Left renal cortex interstitium (tissue), 4 donors: ENCODE measurements around the gene COMTD1. TPM values are rescaled to one million over a fixed set of nuclear protein-coding genes. Genes with fewer than 3 reads are reported as not detected.

Experiments used
- DNase-seq, 4 donors: peaks; one replicate each; pipeline ENCODE4 v3.0.0-alpha.2; 2013; ENCODE audit warnings: low read depth in 4 of 4, low spot score in 2 of 4, missing footprints in 1 of 4
- polyA plus RNA-seq, 4 donors: library from polyadenylated mRNA; unstranded; fragments of 120-200 nt; gene quantifications; one replicate each; pipeline ENCODE4 v1.2.1, GENCODE V29; 2013; ENCODE audit not compliant: insufficient read length in 4 of 4

The COMTD1 gene
- 10 to 100 TPM in 2 of 4 donors, 1 to 10 TPM in 2; 4.0 to 14.7 (median 11.8) TPM for polyA plus RNA-seq

DNA sequence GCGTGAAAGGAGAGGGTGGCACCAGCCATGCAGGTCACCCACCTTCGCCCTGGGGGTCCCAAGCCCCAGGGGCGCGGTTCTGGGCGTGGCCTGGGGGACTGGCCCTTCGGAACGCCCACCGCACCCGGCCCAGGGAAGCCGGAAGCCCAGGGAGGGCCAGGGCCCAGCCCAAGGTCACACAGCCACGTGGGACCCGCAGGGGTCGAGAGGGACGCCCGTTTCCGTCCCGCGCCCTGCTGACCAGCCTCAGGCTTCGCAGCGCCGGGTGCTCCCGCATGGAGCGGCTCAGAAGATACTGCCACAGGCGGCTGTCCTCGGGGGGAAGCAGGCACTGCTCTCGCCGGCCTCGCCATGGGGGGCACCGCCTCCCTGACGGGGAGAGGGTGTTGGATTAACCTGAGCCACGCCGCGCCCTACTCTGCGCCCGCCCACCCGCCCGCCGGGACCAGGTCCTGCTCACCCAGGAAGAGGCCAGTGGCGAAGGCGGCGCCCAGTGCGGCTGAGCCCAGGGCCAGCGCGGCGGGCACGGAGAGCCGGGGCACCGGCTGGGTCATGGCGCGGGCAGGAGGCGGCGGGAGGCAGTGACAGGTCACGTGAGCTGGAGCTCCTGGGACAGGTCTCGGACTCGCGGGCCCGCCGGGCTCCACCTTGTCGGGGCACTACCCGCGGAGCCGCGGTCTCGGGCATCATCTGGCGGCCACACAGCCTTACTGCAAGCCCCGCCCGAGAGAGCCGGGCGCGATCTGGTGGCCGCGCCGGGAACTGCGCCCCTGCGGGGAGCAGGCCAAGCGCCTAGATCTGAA lies at the start of gene COMTD1:
Gene COMTD1, minus strand, starts transcription at position 583 of the 803 bp plus-strand sequence. Its CDS starts 29 bp downstream, at position 554.
- peak in 2 of 4 donors; percentile 75 to 81 for DNase-seq

DNA sequence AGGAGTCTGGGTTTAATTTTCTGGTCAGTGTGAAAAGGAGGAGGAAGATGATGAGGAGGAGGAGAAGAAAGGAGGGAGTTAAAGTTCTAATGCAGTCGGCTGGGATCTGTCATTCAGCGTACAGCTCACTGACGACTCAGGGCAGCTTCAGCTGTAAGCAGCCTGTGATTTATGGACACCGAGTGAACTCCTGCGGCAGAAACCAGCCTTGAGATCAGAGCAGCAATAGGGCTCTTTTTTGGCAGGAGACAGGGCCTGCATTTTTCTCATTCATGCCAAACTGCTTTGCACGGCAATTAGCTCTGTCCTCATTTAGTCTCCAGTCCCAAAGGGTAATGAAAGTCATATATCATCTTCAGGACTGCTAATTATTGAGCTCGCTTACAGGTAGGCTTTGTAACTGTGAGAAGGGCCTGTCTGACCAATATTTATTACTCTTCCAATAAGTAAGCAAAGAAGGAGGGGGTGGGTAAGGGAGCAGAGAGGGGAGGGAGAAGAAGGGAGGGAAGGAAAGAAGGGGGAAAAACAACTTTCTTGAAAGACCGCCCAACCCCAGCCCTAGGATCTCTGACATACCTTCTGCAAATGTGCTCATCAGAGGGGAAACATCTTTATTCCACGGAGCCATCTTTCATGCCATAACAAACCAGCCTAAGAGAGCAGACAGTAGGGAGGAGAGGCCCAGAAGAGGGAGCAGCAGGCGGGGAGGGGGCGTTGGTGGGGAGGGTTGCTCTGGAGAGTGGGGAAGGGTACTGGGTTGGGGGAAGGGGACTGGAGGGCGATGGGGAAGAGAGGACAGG lies 48.1 kb upstream of the COMTD1 start:
- DNase-seq, result peak; percentile 65 to 95 (median 90)

GRCh38 chr10:75283078-75283670 lies 47.4 kb upstream of the COMTD1 start:
- DNase-seq, result no peak

- no peak for DNase-seq
Measured at GRCh38 chr10:75281974-75282373, 46.2 kb upstream of the COMTD1 start.

DNA sequence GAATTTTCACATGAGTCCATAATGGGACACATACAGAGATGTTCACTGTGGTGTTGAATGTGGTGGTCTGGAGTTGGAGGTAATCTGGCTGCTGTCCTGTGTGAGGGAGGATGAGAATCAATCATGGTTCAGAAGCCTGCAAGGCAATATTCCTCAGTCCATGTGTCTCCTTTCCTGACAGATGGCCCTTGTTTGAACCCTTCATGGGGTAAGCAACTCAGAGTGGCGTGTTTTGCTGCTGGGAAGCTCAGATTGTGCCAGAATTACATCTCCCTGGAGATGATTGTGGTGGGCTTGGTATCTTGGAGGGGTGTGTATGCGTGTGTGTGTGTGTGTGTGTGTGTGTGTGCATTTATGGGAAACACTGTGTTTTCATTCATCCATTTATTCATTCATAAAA lies 44.5 kb upstream of the COMTD1 start:
- no peak for DNase-seq

- no peak for DNase-seq
Measured at GRCh38 chr10:75276069-75276872, 40.5 kb upstream of the COMTD1 start.

GRCh38 chr10:75272896-75273295 lies 37.1 kb upstream of the COMTD1 start:
- DNase-seq, result no peak

- no peak for DNase-seq
Measured at GRCh38 chr10:75272094-75272493, 36.3 kb upstream of the COMTD1 start.

DNA sequence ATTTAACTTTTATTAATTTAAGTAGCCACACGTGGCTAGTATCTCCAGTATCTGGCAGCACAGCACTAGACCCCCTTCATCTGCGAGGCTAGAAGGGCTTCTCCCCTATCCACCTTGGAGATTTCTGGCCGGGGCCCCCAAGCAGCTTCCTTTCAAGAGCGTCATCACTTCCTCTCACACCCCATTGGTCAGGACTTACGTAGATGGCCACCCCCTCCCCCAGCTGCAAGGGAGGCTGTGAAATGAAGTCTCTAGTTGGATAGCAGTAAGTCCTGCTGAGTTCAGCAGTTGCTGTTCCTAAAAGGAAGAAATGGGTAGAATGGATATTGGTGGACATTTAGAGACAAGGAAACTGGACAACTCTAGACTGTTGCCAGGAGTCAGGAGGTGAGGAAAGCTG lies 33.8 kb upstream of the COMTD1 start:
- DNase-seq, result no peak

GRCh38 chr10:75266945-75267344 lies 31.2 kb upstream of the COMTD1 start:
- DNase-seq, result no peak

DNA sequence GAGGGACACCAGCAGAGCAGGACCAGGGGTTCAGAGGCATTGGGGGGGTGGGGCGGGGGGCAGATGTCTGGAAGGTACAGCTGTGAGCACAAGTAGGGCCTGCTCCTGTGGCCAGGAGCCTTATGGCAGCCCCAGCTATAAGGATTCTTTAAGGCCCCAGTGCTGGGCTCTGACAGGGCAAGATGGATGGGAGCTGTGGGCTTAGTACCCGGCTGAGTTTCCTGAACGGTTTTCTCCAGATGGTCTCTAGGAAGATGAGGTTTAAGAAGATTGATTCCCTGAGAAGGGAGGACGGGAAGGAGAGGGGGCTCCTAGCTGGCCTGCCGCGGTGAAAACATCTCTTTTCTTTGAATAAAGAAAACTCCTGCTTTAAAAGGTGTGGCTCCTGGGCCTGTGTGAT lies 30.1 kb upstream of the COMTD1 start:
- no peak for DNase-seq

GRCh38 chr10:75263806-75264205 lies 28.0 kb upstream of the COMTD1 start:
- DNase-seq, result no peak

DNA sequence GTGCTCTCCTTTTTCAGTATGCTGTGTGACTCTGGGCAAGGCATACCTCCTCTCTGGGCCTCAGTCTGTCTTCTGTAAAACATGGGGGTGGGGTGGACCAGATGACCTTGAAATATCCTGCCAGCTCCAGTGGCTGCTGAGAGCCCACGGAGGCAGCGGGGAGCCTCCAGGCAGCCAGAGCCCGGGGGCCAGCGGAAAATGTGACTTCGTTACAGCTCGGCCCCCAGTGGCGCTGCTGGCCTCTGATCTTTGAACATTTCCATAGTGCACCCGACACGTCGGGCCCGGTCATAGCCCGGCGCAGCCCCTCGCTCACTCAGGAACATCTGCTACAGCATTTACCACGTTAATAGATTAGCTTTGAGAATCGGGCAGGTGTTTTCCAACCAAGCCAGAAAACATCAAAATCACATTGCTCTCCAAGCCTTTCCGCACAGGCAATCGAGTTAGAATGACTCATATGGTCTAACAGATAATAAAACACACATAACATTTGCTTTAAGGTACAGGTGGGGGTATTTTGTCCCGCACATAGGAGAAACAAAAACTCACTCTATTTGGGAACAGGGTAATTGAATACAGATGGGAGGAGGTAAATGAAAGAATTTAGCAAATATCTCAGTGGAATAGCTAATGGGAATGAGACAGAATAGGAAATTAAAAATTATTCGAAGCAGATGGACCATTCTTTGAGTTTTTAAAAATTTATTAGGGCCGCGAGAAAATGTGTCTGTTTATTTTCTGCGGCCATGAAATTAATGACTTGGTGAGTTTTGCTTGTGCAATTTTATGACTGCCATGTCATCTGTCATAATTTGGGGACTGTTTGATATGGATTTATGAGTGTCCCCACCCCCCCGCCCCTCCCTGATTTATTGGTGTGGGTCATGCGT lies 26.3 kb upstream of the COMTD1 start:
- DNase-seq, result no peak

- DNase-seq, result no peak
Measured at GRCh38 chr10:75260990-75261389, 25.2 kb upstream of the COMTD1 start.

GRCh38 chr10:75254739-75255138 lies 19.0 kb upstream of the COMTD1 start:
- DNase-seq, result no peak

DNA sequence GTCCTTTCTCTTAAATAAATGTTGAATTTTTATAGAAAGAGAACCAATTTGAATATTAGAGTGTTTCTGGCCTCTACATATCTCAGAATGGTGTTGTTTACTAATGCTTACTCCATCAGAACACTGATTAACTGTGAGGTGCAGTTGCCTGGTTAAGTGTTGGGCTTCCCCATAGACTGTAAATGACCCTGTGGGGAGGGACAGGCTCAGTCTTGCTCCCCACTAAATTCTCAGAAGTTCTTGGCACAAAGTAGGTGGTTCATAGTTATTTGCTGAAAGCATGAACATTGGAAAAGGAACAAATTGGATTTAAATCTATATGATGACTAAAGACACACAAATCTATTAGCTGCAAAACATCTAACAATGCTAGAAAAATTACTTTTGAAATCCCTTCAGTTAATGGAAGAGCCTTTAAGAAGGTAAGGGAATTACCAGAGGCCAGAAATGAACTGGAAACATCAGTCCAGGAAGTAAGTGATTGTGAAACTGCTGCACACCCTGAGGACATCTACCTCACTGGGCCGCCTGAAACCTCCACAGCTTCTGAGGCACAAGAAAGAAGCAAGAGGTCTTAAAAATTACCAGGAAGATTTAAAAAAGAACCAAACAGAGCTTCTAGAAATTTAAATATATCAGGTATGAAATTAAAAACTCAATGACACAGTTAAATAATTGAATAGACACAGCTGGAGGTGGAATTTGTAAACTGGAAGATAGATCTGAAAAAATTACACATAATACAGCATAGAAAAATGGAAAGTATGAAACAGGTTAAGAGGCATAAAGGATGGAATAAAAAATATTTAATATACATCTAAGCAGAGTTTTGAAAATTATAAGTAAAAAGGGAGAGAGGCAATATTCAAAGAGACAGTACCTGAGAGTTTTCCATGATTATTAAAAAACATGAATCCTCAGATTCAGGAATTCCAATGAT lies 17.8 kb upstream of the COMTD1 start:
- no peak for DNase-seq

DNA sequence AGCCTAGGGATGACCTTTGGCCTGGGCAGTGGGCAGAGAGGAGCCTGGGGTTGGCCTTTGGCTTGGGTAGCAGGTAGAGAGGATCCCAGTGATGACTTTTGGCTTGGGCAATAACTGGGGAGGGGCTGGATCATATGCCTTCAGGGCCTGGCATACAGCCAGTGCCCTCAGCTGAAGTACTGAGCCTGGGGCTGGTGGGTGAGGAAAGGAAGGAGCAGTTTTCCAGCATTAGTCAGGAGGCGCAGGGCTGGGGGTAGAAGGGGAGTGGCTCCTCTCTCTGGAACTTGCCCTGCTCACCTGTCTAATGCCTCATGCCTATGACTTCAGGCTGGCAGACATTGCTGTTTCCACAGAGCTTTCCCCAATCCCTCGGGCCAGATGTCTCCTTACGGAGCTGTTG lies 15.2 kb upstream of the COMTD1 start:
- DNase-seq, result no peak

- DNase-seq, result no peak
Measured at GRCh38 chr10:75247797-75248196, 12.0 kb upstream of the COMTD1 start.
